ENCODE measurements around the gene TAF15.
A peak's percentile ranks its signal among the peaks of the same experiment; 100 is the strongest.

TAF15 gene

GRCh38 chr17:35892091-35893035 lies 83.1 kb downstream of the TAF15 start:
- FAIRE-seq (no peak), DNase-seq (ENCODE audit: insufficient read length, low spot score) (no peak)
- TF ChIP-seq TAF1 (IDR thresholded peaks at IDR 0.05; ENCODE audit: low read depth, low read length) (0 out of 2 replicates have a peak, but pooled peaks have one; percentile 23), POLR2AphosphoS5 (IDR thresholded peaks at IDR 0.05; ENCODE audit: low read depth, low read length) (no peak), SPI1 (IDR thresholded peaks at IDR 0.05; ENCODE audit: low read depth, low read length) (peak; percentile 51), POLR2A (IDR thresholded peaks at IDR 0.05; ENCODE audit: low read depth, low read length) (no peak), POU2F2 (IDR thresholded peaks at IDR 0.05; ENCODE audit: low read depth, low read length) (no peak)

GRCh38 chr17:35893751-35894150 lies 84.5 kb downstream of the TAF15 start:
- DNase-seq (ENCODE audit: insufficient read length, low spot score) (no peak), FAIRE-seq (no peak)

GRCh38 chr17:35894206-35894605 lies 84.9 kb downstream of the TAF15 start:
- FAIRE-seq = no peak
- TF ChIP-seq POLR2A (IDR thresholded peaks at IDR 0.05; ENCODE audit: low read depth, low read length) = no peak
- TF ChIP-seq TAF1 (IDR thresholded peaks at IDR 0.05; ENCODE audit: low read depth, low read length) = no peak
- TF ChIP-seq POU2F2 (IDR thresholded peaks at IDR 0.05; ENCODE audit: low read depth, low read length) = no peak
- TF ChIP-seq SPI1 (IDR thresholded peaks at IDR 0.05; ENCODE audit: low read depth, low read length) = no peak
- no peak for TF ChIP-seq PAX5 (IDR thresholded peaks at IDR 0.05; ENCODE audit: insufficient read depth, low read length, severe bottlenecking)
- TF ChIP-seq POLR2AphosphoS5 (IDR thresholded peaks at IDR 0.05; ENCODE audit: low read depth, low read length) = no peak
- no peak for DNase-seq (ENCODE audit: insufficient read length, low spot score)

More at GRCh38 chr17:35893751-35894150, 84.5 kb downstream of the TAF15 start:
- TF ChIP-seq POU2F2 (IDR thresholded peaks at IDR 0.05; ENCODE audit: low read depth, low read length) (no peak), PAX5 (IDR thresholded peaks at IDR 0.05; ENCODE audit: insufficient read depth, low read length, severe bottlenecking) (no peak), SPI1 (IDR thresholded peaks at IDR 0.05; ENCODE audit: low read depth, low read length) (no peak), TAF1 (IDR thresholded peaks at IDR 0.05; ENCODE audit: low read depth, low read length) (no peak), POLR2A (IDR thresholded peaks at IDR 0.05; ENCODE audit: low read depth, low read length) (no peak), POLR2AphosphoS5 (IDR thresholded peaks at IDR 0.05; ENCODE audit: low read depth, low read length) (no peak)

- DNase-seq (ENCODE audit: insufficient read length, low spot score) (no peak), FAIRE-seq (no peak)
- TF ChIP-seq SPI1 (IDR thresholded peaks at IDR 0.05; ENCODE audit: low read depth, low read length) (peak; percentile 71), POU2F2 (IDR thresholded peaks at IDR 0.05; ENCODE audit: low read depth, low read length) (no peak), POLR2A (IDR thresholded peaks at IDR 0.05; ENCODE audit: low read depth, low read length) (no peak), TAF1 (IDR thresholded peaks at IDR 0.05; ENCODE audit: low read depth, low read length) (no peak), PAX5 (IDR thresholded peaks at IDR 0.05; ENCODE audit: insufficient read depth, low read length, severe bottlenecking) (no peak)
Observed at GRCh38 chr17:35895636-35896587, 86.6 kb downstream of the TAF15 start.

Data from GM12891 (cell line).